Ascending aorta (tissue), 2 donors: ENCODE data around the gene GHRH. TPM values are rescaled to one million over a fixed set of nuclear protein-coding genes. Genes with fewer than 3 reads are reported as not detected.

Experiments used
- DNase-seq, 2 donors: peaks; one replicate each; pipeline ENCODE4 v3.0.0-alpha.2; 2019; ENCODE audit warnings: low spot score in 2 of 2
- H3K27ac ChIP-seq, 2 donors: fragments of 200-600 bp; sonication (generic); one replicate each; pipeline ENCODE4 v1.5.1; 2016 to 2017; ENCODE audit warnings: mild to moderate bottlenecking in 1 of 2
- H3K27me3 ChIP-seq: fragments of 200-600 bp; sonication (generic); one replicate; pipeline ENCODE4 v1.5.1; 2017
- H3K36me3 ChIP-seq, 2 donors: fragments of 200-600 bp; sonication (generic); one replicate each; pipeline ENCODE4 v1.5.1; 2016
- H3K4me1 ChIP-seq, 2 donors: fragments of 200-600 bp; sonication (generic); one replicate each; pipeline ENCODE4 v1.5.1; 2016 to 2017; ENCODE audit warnings: mild to moderate bottlenecking in 1 of 2
- H3K4me3 ChIP-seq, 2 donors: fragments of 200-600 bp; sonication (generic); one replicate each; pipeline ENCODE4 v1.5.1; 2016 to 2017; ENCODE audit warnings: mild to moderate bottlenecking in 1 of 2
- H3K9me3 ChIP-seq, 2 donors: fragments of 200-600 bp; sonication (generic); one replicate each; pipeline ENCODE4 v1.5.1; 2016
- CTCF ChIP-seq, 3 experiments: fragments of 200-600 bp in 2 of 3; fragments of 450-650 bp in 1 of 3; sonication (generic) in 2 of 3; IDR thresholded peaks; one replicate each; pipeline ENCODE4 v1.5.1; 2016 to 2019; ENCODE audit warnings: antibody characterized with exemption in 3 of 3, mild to moderate bottlenecking in 1 of 3, moderate library complexity in 1 of 3
- intact Hi-C: fragments of 100-400 bp; cut with DNase I; formaldehyde crosslinking; loops from one replicate; pipeline ENCODE4 v1.15.1; 2023
- total RNA-seq: library from RNA; depleted of rRNA; stranded (reverse); fragments of >200 nt; gene quantifications from one replicate; pipeline ENCODE4 v1.1.0, GENCODE V29; 2016

GHRH gene
- not detected for total RNA-seq

GRCh38 chr20:37261714-37262113, at the start of gene GHRH:
Gene GHRH, minus strand, starts transcription at chr20:37261814. Its CDS starts 4,925 bp downstream, at chr20:37256889.
- no peak within 1 kb of the TSS for H3K4me3 ChIP-seq
- H3K27ac ChIP-seq, result no peak within 1 kb of the TSS
- intact Hi-C loops, result no loop called here
- no peaks in the 10 kb centered on the region for H3K27me3 ChIP-seq
- H3K36me3 ChIP-seq, result no peaks in the 10 kb centered on the region
- H3K4me1 ChIP-seq, result no peaks in the 10 kb centered on the region
- no peak for TF ChIP-seq CTCF (IDR thresholded peaks at IDR 0.05)
- no peaks in the 10 kb centered on the region for H3K9me3 ChIP-seq
- no peak for DNase-seq

- H3K9me3 ChIP-seq, result no peaks in the 10 kb centered on the region
- H3K27ac ChIP-seq, result no peak overlapping the region
- DNase-seq, result no peak
- no peak for TF ChIP-seq CTCF (IDR thresholded peaks at IDR 0.05)
- no peaks in the 10 kb centered on the region for H3K27me3 ChIP-seq
- intact Hi-C loops, result no loop called here
- H3K36me3 ChIP-seq, result peaks cover 18% of the 10 kb centered on the region in 2 donors
- H3K4me1 ChIP-seq, result peaks cover 21 to 49% of the 10 kb centered on the region in 2 donors
- H3K4me3 ChIP-seq, result no peak overlapping the region
These were observed 49.3 kb upstream of the GHRH start for GRCh38 chr20:37310951-37311350.

GRCh38 chr20:37309936-37310590, 48.4 kb upstream of the GHRH start:
- no peak overlapping the region for H3K4me3 ChIP-seq
- H3K27me3 ChIP-seq, result no peaks in the 10 kb centered on the region
- H3K9me3 ChIP-seq, result no peaks in the 10 kb centered on the region
- peaks cover 16 to 43% of the 10 kb centered on the region in 2 donors for H3K4me1 ChIP-seq
- H3K27ac ChIP-seq, result no peak overlapping the region
- no peak for DNase-seq
- peaks cover 14 to 18% of the 10 kb centered on the region in 2 donors for H3K36me3 ChIP-seq
- intact Hi-C loops, result no loop called here
- no peak for TF ChIP-seq CTCF (IDR thresholded peaks at IDR 0.05)

GRCh38 chr20:37309290-37309689, 47.7 kb upstream of the GHRH start:
- Histone ChIP-seq H3K4me3 (no peak overlapping the region), H3K27me3 (no peaks in the 10 kb centered on the region), H3K36me3 (peaks cover 14 to 18% of the 10 kb centered on the region in 2 donors), H3K27ac (no peak overlapping the region), H3K4me1 (peaks cover 11 to 35% of the 10 kb centered on the region in 2 donors), H3K9me3 (no peaks in the 10 kb centered on the region)
- no peak for TF ChIP-seq CTCF (IDR thresholded peaks at IDR 0.05)
- DNase-seq, result no peak
- intact Hi-C loops, result no loop called here

- H3K27ac ChIP-seq, result peak overlapping the region; percentile 35 to 92
- intact Hi-C loops, result no loop called here
- H3K27me3 ChIP-seq, result no peaks in the 10 kb centered on the region
- no peaks in the 10 kb centered on the region for H3K9me3 ChIP-seq
- peaks cover 14 to 18% of the 10 kb centered on the region in 2 donors for H3K36me3 ChIP-seq
- no peak overlapping the region for H3K4me3 ChIP-seq
- H3K4me1 ChIP-seq, result peaks cover 7 to 31% of the 10 kb centered on the region in 2 donors
- TF ChIP-seq CTCF (IDR thresholded peaks at IDR 0.05), result no peak
- DNase-seq, result no peak
These were observed 46.8 kb upstream of the GHRH start for GRCh38 chr20:37308086-37309050.
